Lung (tissue), 12 donors: Measurements from ENCODE around the gene SPTBN1. TPM values are rescaled to one million over a fixed set of nuclear protein-coding genes. Genes with fewer than 3 reads are reported as not detected.
A peak's percentile ranks its signal among the peaks of the same experiment; 100 is the strongest.

Source experiments
- ATAC-seq: fragments of 200-7000 bp; cut with Tn5 transposase; one replicate; pipeline ENCODE4 v1.9.1; 2020; ENCODE audit warnings: moderate number of reproducible peaks; ENCODE audit not compliant: insufficient read depth, low FRiP score
- DNase-seq, 3 donors: peaks; one replicate each; pipeline ENCODE4 v3.0.0-alpha.2; 2013 to 2017
- H3K27ac ChIP-seq, 2 donors: one replicate each; pipeline ENCODE4 v1.5.1; 2013; ENCODE audit warnings: mild to moderate bottlenecking in 2 of 2, moderate library complexity in 2 of 2, control low read depth in 1 of 2, inconsistent platforms in 1 of 2, low read depth in 1 of 2, low read length in 1 of 2
- H3K27me3 ChIP-seq, 3 donors: one replicate each; pipeline ENCODE4 v1.5.1; 2013; ENCODE audit warnings: low read length in 2 of 3; ENCODE audit not compliant: control insufficient read depth in 3 of 3, insufficient read depth in 3 of 3
- H3K36me3 ChIP-seq, 4 donors: one replicate each; pipeline ENCODE4 v1.5.1; 2013; ENCODE audit warnings: low read length in 4 of 4, mild to moderate bottlenecking in 1 of 4, moderate library complexity in 1 of 4; ENCODE audit not compliant: control insufficient read depth in 4 of 4, insufficient read depth in 4 of 4
- H3K4me1 ChIP-seq, 5 donors: one replicate each; pipeline ENCODE4 v1.5.1; 2013; ENCODE audit warnings: low read length in 5 of 5, mild to moderate bottlenecking in 2 of 5, moderate library complexity in 1 of 5; ENCODE audit not compliant: control insufficient read depth in 5 of 5, insufficient read depth in 5 of 5
- H3K4me3 ChIP-seq: one replicate; pipeline ENCODE4 v1.5.1; 2013; ENCODE audit warnings: mild to moderate bottlenecking, control low read depth, moderate library complexity
- H3K9ac ChIP-seq, 2 donors: one replicate each; pipeline ENCODE4 v1.5.1; 2013; ENCODE audit warnings: low read length in 2 of 2, control low read depth in 1 of 2; ENCODE audit not compliant: insufficient read depth in 1 of 2
- H3K9me3 ChIP-seq, 4 donors: one replicate each; pipeline ENCODE4 v1.5.1; 2013; ENCODE audit warnings: low read length in 3 of 4, mild to moderate bottlenecking in 1 of 4, moderate library complexity in 1 of 4; ENCODE audit not compliant: control insufficient read depth in 4 of 4, insufficient read depth in 3 of 4
- CTCF ChIP-seq: IDR thresholded peaks from 2 replicates; pipeline ENCODE4 v1.5.1; 2012; ENCODE audit warnings: mild to moderate bottlenecking; ENCODE audit errors: control extremely low read depth, extremely low read depth
- WGBS, 2 donors: extraction: QIAGEN DNeasy Blood & Tissue Kit; methylation state at CpG; one replicate each; pipeline ENCODE4 v1.1.7; 2013; 5-methylcytosine and 5-hydroxymethylcytosine counted together
- polyA plus RNA-seq, 2 donors: library from polyadenylated mRNA; stranded (reverse); fragments of 200-250 nt; gene quantifications; one replicate each; pipeline ENCODE4 v1.2.1, GENCODE V29; 2013
- total RNA-seq, 2 donors: library from RNA; depleted of rRNA in 1 of 2; stranded (reverse); fragments of >200 nt in 1 of 2; gene quantifications; one replicate each; pipeline ENCODE4 v1.2.1, GENCODE V29; 2014 to 2021
- donor health status: control.
- donor health status: control.
- donor health status: Bipolar disorder and iron deficiency.
- donor health status: healthy.
- donor health status: DM: yes; HTN: yes; CAD: no.

SPTBN1 gene
- total and polyA plus RNA-seq, 4 donors: 89.4 to 715 (median 275) TPM

- Histone ChIP-seq H3K27me3 (no peaks in the 10 kb centered on the region), H3K36me3 (no peaks in the 10 kb centered on the region), H3K4me1 (peaks cover 19 to 82% (median 49%) of the 10 kb centered on the region in 5 donors), H3K27ac (peak overlapping the region; percentile 28 to 82), H3K9ac (peak overlapping the region in 1 of 2 donors; percentile 30), H3K9me3 (no peaks in the 10 kb centered on the region), H3K4me3 (no peak overlapping the region)
- 33 to 55% methylated on average over 4 of the region's 4 CpGs for WGBS, 2 donors
- TF ChIP-seq CTCF: no peak
- ATAC-seq (no peak), DNase-seq (peak; percentile 66 to 91 (median 83))
Measured at GRCh38 chr2:54432251-54433015, 23.7 kb upstream of the SPTBN1 start.

- no peak for TF ChIP-seq CTCF
- no peak overlapping the region for H3K4me3 ChIP-seq
- H3K4me1 ChIP-seq: peaks cover 17 to 74% (median 51%) of the 10 kb centered on the region in 5 donors
- no peak for DNase-seq
- no peak for ATAC-seq
- no peaks in the 10 kb centered on the region for H3K27me3 ChIP-seq
- H3K9me3 ChIP-seq: no peaks in the 10 kb centered on the region
- no peak overlapping the region for H3K9ac ChIP-seq
- H3K36me3 ChIP-seq: no peaks in the 10 kb centered on the region
- 79 to 84% methylated on average over 4 of the region's 4 CpGs for WGBS, 2 donors
- peak overlapping the region in 1 of 2 donors; percentile 32 for H3K27ac ChIP-seq
Measured at GRCh38 chr2:54434229-54434628, 21.9 kb upstream of the SPTBN1 start.

- H3K4me1 ChIP-seq: peaks cover 15 to 69% (median 52%) of the 10 kb centered on the region in 5 donors
- TF ChIP-seq CTCF: no peak
- 80 to 82% methylated on average over 2 of the region's 2 CpGs for WGBS, 2 donors
- no peaks in the 10 kb centered on the region for H3K9me3 ChIP-seq
- no peak overlapping the region for H3K4me3 ChIP-seq
- no peaks in the 10 kb centered on the region for H3K36me3 ChIP-seq
- H3K9ac ChIP-seq: no peak overlapping the region
- no peak for ATAC-seq
- no peak overlapping the region for H3K27ac ChIP-seq
- no peak for DNase-seq
- no peaks in the 10 kb centered on the region for H3K27me3 ChIP-seq
Measured at GRCh38 chr2:54434711-54435110, 21.4 kb upstream of the SPTBN1 start.
